Ishikawa (cell line): Measurements from ENCODE around the gene ABHD1.

Experiments
- CEBPB ChIP-seq: IDR thresholded peaks from 2 replicates; pipeline ENCODE4 v1.6.1; 2012
- CREB1 ChIP-seq: IDR thresholded peaks from 2 replicates; pipeline ENCODE4 v1.6.1; 2012; ENCODE audit warnings: low read depth
- EGR1 ChIP-seq: IDR thresholded peaks from 2 replicates; pipeline ENCODE4 v1.6.1; 2012
- EP300 ChIP-seq: IDR thresholded peaks from 2 replicates; pipeline ENCODE4 v1.6.1; 2012; ENCODE audit warnings: borderline replicate concordance
- FOXM1 ChIP-seq: IDR thresholded peaks from 2 replicates; pipeline ENCODE4 v1.6.1; 2012; ENCODE audit warnings: low read depth, borderline replicate concordance
- MAX ChIP-seq: IDR thresholded peaks from 2 replicates; pipeline ENCODE4 v1.6.1; 2012
- NFIC ChIP-seq: IDR thresholded peaks from 2 replicates; pipeline ENCODE4 v1.6.1; 2012
- RAD21 ChIP-seq: IDR thresholded peaks from 2 replicates; pipeline ENCODE4 v1.6.1; 2012; ENCODE audit warnings: low read depth
- REST ChIP-seq: IDR thresholded peaks from 2 replicates; pipeline ENCODE4 v1.6.1; 2012; ENCODE audit warnings: low read depth, mild to moderate bottlenecking
- TAF1 ChIP-seq: IDR thresholded peaks from 2 replicates; pipeline ENCODE4 v1.6.1; 2012; ENCODE audit warnings: low read depth, mild to moderate bottlenecking
- TCF12 ChIP-seq: IDR thresholded peaks from 2 replicates; pipeline ENCODE4 v1.6.1; 2012; ENCODE audit warnings: low read depth
- USF1 ChIP-seq: IDR thresholded peaks from 2 replicates; pipeline ENCODE4 v1.6.1; 2012
- YY1 ChIP-seq: IDR thresholded peaks from 2 replicates; pipeline ENCODE4 v1.6.1; 2012; ENCODE audit warnings: low read depth
- ZBTB7A ChIP-seq: IDR thresholded peaks from 2 replicates; pipeline ENCODE4 v1.6.1; 2012; ENCODE audit warnings: low read depth

The ABHD1 gene

GRCh38 chr2:27170581-27171337 lies 47.1 kb downstream of the ABHD1 start:
- TF ChIP-seq CEBPB, result no peak
- no peak for TF ChIP-seq USF1
- TF ChIP-seq MAX, result no peak
- no peak for TF ChIP-seq EP300
- TF ChIP-seq RAD21, result no peak
- TF ChIP-seq YY1, result no peak
- TF ChIP-seq FOXM1, result no peak
- no peak for TF ChIP-seq NFIC
- TF ChIP-seq TCF12, result no peak
- TF ChIP-seq EGR1, result no peak
- no peak for TF ChIP-seq REST

- no peak for TF ChIP-seq TAF1
These were observed 47.8 kb downstream of the ABHD1 start for GRCh38 chr2:27171351-27171848.

GRCh38 chr2:27174638-27175037 lies 51.0 kb downstream of the ABHD1 start:
- no peak for TF ChIP-seq YY1
- TF ChIP-seq NFIC, result no peak
- TF ChIP-seq TAF1, result no peak
- TF ChIP-seq REST, result no peak
- TF ChIP-seq EP300, result no peak
- no peak for TF ChIP-seq MAX
- TF ChIP-seq RAD21, result no peak
- no peak for TF ChIP-seq EGR1

- TF ChIP-seq MAX (no peak), CREB1 (no peak), REST (no peak), TCF12 (no peak), TAF1 (no peak)
These were observed 51.7 kb downstream of the ABHD1 start for GRCh38 chr2:27175330-27175729.

- TF ChIP-seq YY1 (no peak), REST (no peak), ZBTB7A (no peak), NFIC (no peak), MAX (no peak), FOXM1 (no peak), EP300 (no peak), CEBPB (no peak), USF1 (no peak)
These were observed 54.1 kb downstream of the ABHD1 start for GRCh38 chr2:27177441-27178351.
